Left ventricle myocardium inferior (tissue), 1 donor: ENCODE results near the gene PRF1. TPM values are rescaled to one million over a fixed set of nuclear protein-coding genes. Genes with fewer than 3 reads are reported as not detected.

Experiments
- DNase-seq: peaks from one replicate; pipeline ENCODE4 v3.0.0-alpha.2; 2020
- H3K27ac ChIP-seq: fragments of 200-600 bp; replicated peaks from 2 replicates; pipeline ENCODE4 v1.8.0; 2021
- H3K27me3 ChIP-seq: fragments of 200-600 bp; 2 replicates; pipeline ENCODE4 v1.8.0; 2021; ENCODE audit warnings: low read depth
- H3K36me3 ChIP-seq: fragments of 200-600 bp; 2 replicates; pipeline ENCODE4 v1.8.0; 2021
- H3K4me1 ChIP-seq: fragments of 200-600 bp; 2 replicates; pipeline ENCODE4 v1.8.0; 2021
- H3K4me3 ChIP-seq: fragments of 200-600 bp; 2 replicates; pipeline ENCODE4 v1.8.0; 2021; ENCODE audit warnings: mild to moderate bottlenecking, moderate library complexity
- H3K9me3 ChIP-seq: fragments of 200-600 bp; replicated peaks from 2 replicates; pipeline ENCODE4 v1.8.0; 2021
- CTCF ChIP-seq: fragments of 200-600 bp; IDR thresholded peaks from 2 replicates; pipeline ENCODE4 v1.8.0; 2021; ENCODE audit warnings: antibody characterized with exemption, mild to moderate bottlenecking, borderline replicate concordance
- intact Hi-C: fragments of 100-400 bp; cut with micrococcal nuclease; formaldehyde crosslinking; loops from one replicate; pipeline ENCODE4 v1.11.0; 2022
- total RNA-seq: library from RNA; stranded (reverse); fragmentation: NEBNext Ultra II Directional; extraction: Animal tissue kit (Norgen Biotek cat#: 25700); gene quantifications from one replicate; pipeline ENCODE4 v1.2.1, GENCODE V29; 2021
- donor health status: DM: no; HTN: yes; CAD: no; lungs with severe emphysema.

PRF1 gene
- total RNA-seq, 1 donor from 2014 or later, result 2.6 TPM

GRCh38 chr10:70620020-70620289 lies 17.4 kb upstream of the PRF1 start:
- no peak overlapping the region for H3K27ac ChIP-seq
- no peak for TF ChIP-seq CTCF
- DNase-seq, result no peak
- no peak overlapping the region for H3K4me3 ChIP-seq
- peaks cover 5% of the 10 kb centered on the region for H3K4me1 ChIP-seq
- no peaks in the 10 kb centered on the region for H3K27me3 ChIP-seq
- peaks cover 20% of the 10 kb centered on the region for H3K9me3 ChIP-seq
- intact Hi-C loops, result no loop called here
- H3K36me3 ChIP-seq, result no peaks in the 10 kb centered on the region

GRCh38 chr10:70619271-70620019 lies 16.9 kb upstream of the PRF1 start:
- Histone ChIP-seq H3K4me1 (peaks cover 5% of the 10 kb centered on the region), H3K27me3 (no peaks in the 10 kb centered on the region), H3K4me3 (no peak overlapping the region), H3K9me3 (peaks cover 20% of the 10 kb centered on the region), H3K36me3 (no peaks in the 10 kb centered on the region), H3K27ac (no peak overlapping the region)
- peak; percentile 41 for TF ChIP-seq CTCF
- no peak for DNase-seq
- intact Hi-C loops, result no loop called here

- intact Hi-C loops, result no loop called here
- TF ChIP-seq CTCF, result no peak
- no peak for DNase-seq
- H3K27ac ChIP-seq, result no peak overlapping the region
- no peaks in the 10 kb centered on the region for H3K36me3 ChIP-seq
- H3K4me3 ChIP-seq, result no peak overlapping the region
- H3K9me3 ChIP-seq, result peaks cover 20% of the 10 kb centered on the region
- H3K4me1 ChIP-seq, result peaks cover 5% of the 10 kb centered on the region
- H3K27me3 ChIP-seq, result no peaks in the 10 kb centered on the region
Measured at GRCh38 chr10:70618663-70619062, 16.1 kb upstream of the PRF1 start.

- peaks cover 5% of the 10 kb centered on the region for H3K4me1 ChIP-seq
- H3K36me3 ChIP-seq, result no peaks in the 10 kb centered on the region
- H3K9me3 ChIP-seq, result peaks cover 20% of the 10 kb centered on the region
- no peak for DNase-seq
- no peaks in the 10 kb centered on the region for H3K27me3 ChIP-seq
- intact Hi-C loops, result no loop called here
- H3K4me3 ChIP-seq, result no peak overlapping the region
- no peak for TF ChIP-seq CTCF
- no peak overlapping the region for H3K27ac ChIP-seq
Measured at GRCh38 chr10:70617798-70618568, 15.4 kb upstream of the PRF1 start.

GRCh38 chr10:70616761-70617160 lies 14.2 kb upstream of the PRF1 start:
- no peaks in the 10 kb centered on the region for H3K27me3 ChIP-seq
- peaks cover 20% of the 10 kb centered on the region for H3K9me3 ChIP-seq
- no peak overlapping the region for H3K4me3 ChIP-seq
- peaks cover 5% of the 10 kb centered on the region for H3K4me1 ChIP-seq
- no peak for DNase-seq
- H3K36me3 ChIP-seq, result no peaks in the 10 kb centered on the region
- no peak overlapping the region for H3K27ac ChIP-seq
- intact Hi-C loops, result no loop called here
- TF ChIP-seq CTCF, result no peak
